Mesodermal cell (in vitro differentiated cells): ENCODE measurements around the gene SLC22A13.
"Not testable (repeated sequence)": the region's sequence is repeated elsewhere in the genome, so short reads cannot be mapped to it uniquely, and the experiment has no call there.

Source experiments
- H3K27ac ChIP-seq: 2 replicates; pipeline ENCODE4 v1.7.0; 2013; ENCODE audit warnings: mild to moderate bottlenecking, low read depth, low read length, moderate library complexity; ENCODE audit not compliant: severe bottlenecking
- H3K36me3 ChIP-seq: 2 replicates; pipeline ENCODE4 v1.7.1; 2013; ENCODE audit warnings: mild to moderate bottlenecking, low read length, moderate library complexity; ENCODE audit not compliant: control insufficient read depth, insufficient read depth
- H3K4me1 ChIP-seq: one replicate; pipeline ENCODE4 v1.7.1; 2013; ENCODE audit warnings: mild to moderate bottlenecking, low read length; ENCODE audit not compliant: insufficient read depth, control insufficient read depth, poor library complexity, severe bottlenecking
- H3K4me3 ChIP-seq: 2 replicates; pipeline ENCODE4 v1.7.0; 2013; ENCODE audit warnings: low read length, control low read depth, mild to moderate bottlenecking; ENCODE audit not compliant: insufficient read depth, poor library complexity, severe bottlenecking; ENCODE audit errors: extremely low read depth
- H3K9me3 ChIP-seq: 2 replicates; pipeline ENCODE4 v1.7.1; 2013; ENCODE audit warnings: mild to moderate bottlenecking, low read length, moderate library complexity; ENCODE audit not compliant: control insufficient read depth
- WGBS, 2 experiments: methylation state at CpG; one replicate each; pipeline ENCODE4 v1.1.5; 2013; ENCODE audit warnings: missing lambda C conversion rate in 2 of 2; ENCODE audit not compliant: insufficient coverage in 2 of 2; 5-methylcytosine and 5-hydroxymethylcytosine counted together

Gene SLC22A13

GRCh38 chr3:38276081-38276916, 10.7 kb downstream of the SLC22A13 start:
- no peak overlapping the region for H3K27ac ChIP-seq
- H3K4me3 ChIP-seq = no peak overlapping the region
- H3K36me3 ChIP-seq = no peaks in the 10 kb centered on the region
- H3K4me1 ChIP-seq = no peaks in the 10 kb centered on the region
- WGBS, 2 experiments = 84 to 95% methylated on average over 7 to 11 of the region's 13 CpGs
- no peaks in the 10 kb centered on the region for H3K9me3 ChIP-seq

DNA sequence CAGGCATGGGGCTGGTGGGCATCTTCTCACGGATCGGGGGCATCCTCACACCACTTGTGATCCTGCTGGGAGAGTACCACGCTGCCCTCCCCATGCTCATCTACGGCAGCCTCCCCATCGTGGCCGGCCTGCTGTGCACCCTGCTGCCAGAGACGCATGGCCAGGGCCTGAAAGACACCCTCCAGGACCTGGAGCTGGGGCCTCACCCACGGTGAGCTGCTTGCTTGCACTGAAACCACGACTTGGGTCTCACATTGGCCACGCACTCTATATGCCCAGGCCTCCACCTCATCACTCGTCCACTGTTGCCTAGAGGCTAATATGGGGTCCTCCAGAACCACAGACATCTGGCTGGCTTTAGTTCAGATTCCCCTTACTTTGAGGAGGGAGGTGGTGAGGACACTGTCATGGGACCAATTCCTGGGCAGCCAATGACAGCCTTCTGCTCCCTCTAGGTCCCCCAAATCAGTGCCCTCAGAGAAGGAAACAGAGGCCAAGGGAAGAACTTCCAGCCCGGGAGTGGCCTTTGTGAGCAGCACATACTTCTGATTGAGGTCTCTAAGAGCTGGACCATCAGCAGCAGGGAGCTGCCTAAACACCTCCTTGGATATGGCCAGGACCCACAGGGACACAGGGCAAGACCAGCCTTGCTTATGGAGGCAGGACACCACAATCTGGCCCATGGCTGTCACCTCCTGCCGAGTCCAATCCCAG, 11.5 kb downstream of the SLC22A13 start:
- H3K27ac ChIP-seq = no peak overlapping the region
- no peaks in the 10 kb centered on the region for H3K36me3 ChIP-seq
- no peak overlapping the region for H3K4me3 ChIP-seq
- H3K4me1 ChIP-seq = no peaks in the 10 kb centered on the region
- WGBS, 2 experiments = 95 to 99% methylated on average over 10 of the region's 13 CpGs
- no peaks in the 10 kb centered on the region for H3K9me3 ChIP-seq

- Histone ChIP-seq H3K9me3 (no peaks in the 10 kb centered on the region), H3K36me3 (no peaks in the 10 kb centered on the region), H3K4me1 (no peaks in the 10 kb centered on the region), H3K4me3 (no peak overlapping the region), H3K27ac (no peak overlapping the region)
- 85 to 93% methylated on average over 3 of the region's 5 CpGs for WGBS, 2 experiments
These were observed 13.2 kb downstream of the SLC22A13 start for GRCh38 chr3:38278841-38279240.

DNA sequence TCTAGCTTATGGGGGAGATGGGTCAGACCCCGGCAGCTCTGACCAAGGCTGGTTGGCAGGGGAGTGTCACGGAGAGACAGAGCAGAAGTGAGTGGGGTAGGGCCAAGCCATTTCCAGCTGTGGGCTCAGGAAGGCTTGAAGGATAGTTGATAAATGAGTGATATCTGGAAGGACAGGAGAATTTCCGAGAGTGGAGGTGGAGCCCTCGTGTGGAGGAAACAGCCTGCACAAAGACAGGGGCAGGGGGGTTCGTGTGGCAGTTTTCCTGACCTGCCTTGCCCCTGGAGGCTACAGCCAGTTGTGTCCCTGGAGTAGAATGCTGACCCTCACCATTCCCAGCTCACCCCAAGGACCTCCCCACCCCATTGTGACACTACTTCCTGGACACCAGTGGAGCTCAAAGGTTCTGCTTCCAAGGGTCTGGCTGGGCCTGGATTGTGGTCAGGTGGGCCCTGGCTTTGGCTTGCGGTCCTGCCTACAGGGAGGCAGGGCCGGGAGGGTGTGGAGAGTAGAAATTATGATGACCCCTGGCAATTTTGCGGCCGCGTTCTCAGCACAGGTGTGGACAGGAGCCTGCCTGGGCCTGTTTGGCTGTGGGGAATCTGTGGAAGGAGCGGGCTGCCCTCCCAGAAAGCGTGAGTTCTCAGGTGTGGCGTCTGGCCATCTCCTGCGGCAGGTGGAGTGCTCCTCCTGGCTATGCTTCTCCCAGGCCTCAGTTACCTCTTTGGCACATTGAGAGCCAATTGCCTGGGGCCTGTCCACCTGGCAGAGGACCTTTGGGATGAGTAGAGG, 16.5 kb downstream of the SLC22A13 start, which contains the start of gene SLC22A14:
Gene SLC22A14, plus strand, starts transcription at position 400 of the 792 bp plus-strand sequence. CDS start 23,733 bp downstream, outside the sequence.
- no peak within 1 kb of the TSS for H3K4me3 ChIP-seq
- H3K36me3 ChIP-seq = no peaks in the 10 kb centered on the region
- H3K4me1 ChIP-seq = no peaks in the 10 kb centered on the region
- H3K27ac ChIP-seq = no peak within 1 kb of the TSS
- WGBS, 2 experiments = 91% methylated on average over 12 of the region's 14 CpGs
- H3K9me3 ChIP-seq = no peaks in the 10 kb centered on the region

- H3K4me3 ChIP-seq = no peak overlapping the region
- no peaks in the 10 kb centered on the region for H3K4me1 ChIP-seq
- no peak overlapping the region for H3K27ac ChIP-seq
- no peaks in the 10 kb centered on the region for H3K9me3 ChIP-seq
- whole genome bisulfite sequencing, 2 experiments = 88 to 90% methylated on average over 9 to 10 of the region's 16 CpGs
- no peaks in the 10 kb centered on the region for H3K36me3 ChIP-seq
These were observed 18.5 kb downstream of the SLC22A13 start for GRCh38 chr3:38283810-38284755.

GRCh38 chr3:38284756-38285150, 19.1 kb downstream of the SLC22A13 start:
- no peaks in the 10 kb centered on the region for H3K36me3 ChIP-seq
- H3K4me1 ChIP-seq = no peaks in the 10 kb centered on the region
- no peak overlapping the region for H3K4me3 ChIP-seq
- no peak overlapping the region for H3K27ac ChIP-seq
- 100% methylated on average over 1 of the region's 6 CpGs; no CpG with 5 or more reads in 1 of the 2 experiments for WGBS, 2 experiments
- H3K9me3 ChIP-seq = no peaks in the 10 kb centered on the region

DNA sequence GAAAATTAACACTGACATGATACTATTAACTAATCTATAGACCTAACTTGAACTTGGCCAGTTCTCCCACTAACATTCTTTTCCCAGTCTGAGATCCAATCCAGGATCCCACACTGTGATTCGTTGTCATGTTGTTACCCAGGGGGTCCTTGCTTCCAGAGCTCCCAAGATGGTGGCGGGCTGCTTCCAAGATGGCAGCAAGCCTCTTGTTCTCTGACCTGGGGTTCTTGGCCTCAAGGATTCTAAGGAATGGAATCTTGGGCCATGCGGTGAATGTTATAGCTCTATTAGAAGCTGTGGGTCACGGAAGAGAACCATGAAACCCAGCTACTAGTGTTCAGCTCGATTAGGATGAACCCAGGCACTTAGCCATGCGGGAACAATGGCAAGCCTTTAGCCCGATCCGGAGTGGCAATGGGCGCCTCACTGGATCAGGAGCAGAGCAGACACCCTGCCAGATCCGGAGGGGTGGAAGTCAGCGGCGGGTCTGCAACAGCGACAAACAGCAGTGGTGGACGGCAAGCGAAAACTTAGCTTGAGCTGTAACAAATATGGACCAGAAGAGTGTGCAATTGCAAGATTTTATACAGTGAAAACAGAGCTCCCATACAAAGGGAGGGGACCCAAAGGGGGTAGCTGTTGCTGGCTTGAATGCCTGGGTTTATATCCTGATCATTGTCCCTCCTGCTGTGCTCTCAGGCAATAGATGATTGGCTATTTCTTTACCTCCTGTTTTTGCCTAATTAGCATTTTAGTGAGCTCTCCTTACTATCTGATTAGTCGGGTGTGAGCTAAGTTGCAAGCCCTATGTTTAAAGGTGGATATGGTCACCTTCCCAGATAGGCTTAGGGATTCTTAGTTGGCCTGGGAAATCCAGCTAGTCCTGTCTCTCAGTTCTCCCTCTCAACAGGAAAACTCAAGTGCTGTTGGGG, 23.9 kb downstream of the SLC22A13 start:
- H3K27ac ChIP-seq, H3K4me3 ChIP-seq, H3K36me3 ChIP-seq, H3K9me3 ChIP-seq, H3K4me1 ChIP-seq: not testable (repeated sequence)
- 89 to 90% methylated on average over 12 to 14 of the region's 16 CpGs for WGBS, 2 experiments

DNA sequence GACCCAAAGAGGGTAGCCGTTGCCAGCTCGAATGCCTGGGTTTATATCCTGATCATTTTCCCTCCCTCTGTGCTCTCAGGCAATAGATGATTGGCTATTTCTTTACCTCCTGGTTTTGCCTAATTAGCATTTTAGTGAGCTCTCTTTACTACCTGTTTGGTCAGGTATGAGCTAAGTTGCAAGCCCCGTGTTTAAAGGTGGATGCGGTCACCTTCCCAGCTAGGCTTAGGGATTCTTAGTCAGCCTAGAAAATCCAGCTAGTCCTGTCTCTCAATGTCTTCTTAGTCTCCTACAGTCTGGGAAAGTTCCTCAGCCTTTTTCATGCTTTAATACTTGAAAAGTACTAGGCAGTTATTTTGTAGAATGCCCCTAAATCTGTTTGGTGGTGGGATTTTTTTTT, 31.4 kb downstream of the SLC22A13 start:
- H3K36me3 ChIP-seq, H3K9me3 ChIP-seq, H3K4me1 ChIP-seq, H3K4me3 ChIP-seq, H3K27ac ChIP-seq: not testable (repeated sequence)
- WGBS, 2 experiments = 100% methylated on average over 4 of the region's 4 CpGs; no CpG with 5 or more reads in 1 of the 2 experiments

- H3K4me3 ChIP-seq = no peak overlapping the region
- no peaks in the 10 kb centered on the region for H3K4me1 ChIP-seq
- H3K27ac ChIP-seq = no peak overlapping the region
- H3K36me3 ChIP-seq = no peaks in the 10 kb centered on the region
- no peaks in the 10 kb centered on the region for H3K9me3 ChIP-seq
These were observed 31.9 kb downstream of the SLC22A13 start for GRCh38 chr3:38297537-38297936.
